Stimulated activated CD4-positive, alpha-beta T cell treated with anti-CD3 and anti-CD28 coated beads, Interleukin-2, amount 100 ng/mL, for 4 hours (primary cell): Measurements from ENCODE around the gene EPB41L2.

Source experiments
- DNase-seq: peaks from one replicate; pipeline ENCODE4 v3.0.0-alpha.2; 2020; ENCODE audit warnings: low read depth

The EPB41L2 gene

DNA sequence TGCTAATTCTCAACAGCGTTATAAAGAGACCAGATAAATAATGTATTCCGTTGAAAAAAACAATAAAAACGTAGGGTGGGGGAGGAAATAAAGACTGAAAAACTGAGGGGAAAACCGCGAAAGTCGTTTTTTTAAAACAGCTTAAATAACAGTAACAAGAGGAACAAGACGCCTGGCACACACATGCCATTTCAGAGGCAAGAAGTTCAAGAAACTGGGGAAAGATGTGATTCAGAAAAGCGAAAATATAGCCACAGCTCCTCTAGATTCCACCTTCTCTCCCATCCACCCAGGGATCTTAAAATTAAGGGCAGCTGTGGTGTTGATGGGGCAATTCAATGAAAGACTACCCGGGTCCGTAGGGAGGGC lies 1.3 kb downstream of the EPB41L2 start:
- DNase-seq: no peak

DNA sequence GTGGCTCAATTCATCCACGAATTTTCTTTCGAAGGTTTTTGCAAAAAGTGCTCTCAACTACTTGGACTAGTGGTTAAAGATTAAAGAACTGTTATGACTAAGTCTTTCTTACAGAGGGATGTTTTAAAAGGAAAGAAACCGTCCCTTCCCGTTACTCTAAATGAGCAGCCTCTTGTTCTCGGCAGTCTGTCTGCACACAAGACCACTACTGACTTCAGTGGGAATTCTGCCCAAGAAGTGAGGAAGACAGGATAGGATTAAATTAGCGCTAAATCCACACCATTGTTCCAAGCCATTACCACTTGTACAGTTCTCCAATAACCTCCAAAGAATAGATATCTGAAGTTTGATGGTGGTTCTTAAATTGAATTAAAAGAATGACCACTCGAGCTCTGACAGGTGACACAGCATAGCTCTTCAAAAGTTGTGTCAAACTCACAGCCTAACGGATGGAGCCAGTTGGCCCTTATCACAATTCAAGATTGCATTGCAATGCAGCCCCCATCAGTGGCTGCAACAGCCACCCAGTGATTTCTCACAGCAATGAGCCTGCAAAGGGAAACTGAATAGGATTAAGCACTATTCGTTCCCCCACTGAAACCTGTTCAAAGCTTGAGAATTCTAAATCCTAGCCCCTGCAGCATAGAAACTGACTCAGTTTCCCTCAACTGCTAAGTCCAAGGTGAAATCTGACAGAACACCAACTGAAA lies 1.8 kb downstream of the EPB41L2 start:
- no peak for DNase-seq

DNA sequence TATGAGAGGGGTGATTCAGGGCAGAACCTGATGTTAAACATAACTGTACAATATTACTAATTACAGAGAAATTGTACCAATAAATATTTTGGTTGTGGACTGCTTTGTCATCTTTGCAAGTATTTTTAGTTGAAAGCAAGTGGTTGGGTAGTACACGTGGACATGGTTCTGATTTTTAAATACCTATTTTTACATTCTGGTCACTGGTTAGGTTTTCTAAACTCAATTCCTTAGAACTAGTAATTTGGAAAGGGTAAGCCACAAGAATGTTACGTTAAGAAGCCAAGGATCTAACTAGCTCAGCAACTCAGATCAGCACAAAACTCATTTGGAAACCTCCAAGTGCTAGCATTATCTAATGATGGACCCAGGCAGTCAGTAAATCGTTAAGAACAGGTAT lies 2.7 kb downstream of the EPB41L2 start:
- DNase-seq: no peak

DNA sequence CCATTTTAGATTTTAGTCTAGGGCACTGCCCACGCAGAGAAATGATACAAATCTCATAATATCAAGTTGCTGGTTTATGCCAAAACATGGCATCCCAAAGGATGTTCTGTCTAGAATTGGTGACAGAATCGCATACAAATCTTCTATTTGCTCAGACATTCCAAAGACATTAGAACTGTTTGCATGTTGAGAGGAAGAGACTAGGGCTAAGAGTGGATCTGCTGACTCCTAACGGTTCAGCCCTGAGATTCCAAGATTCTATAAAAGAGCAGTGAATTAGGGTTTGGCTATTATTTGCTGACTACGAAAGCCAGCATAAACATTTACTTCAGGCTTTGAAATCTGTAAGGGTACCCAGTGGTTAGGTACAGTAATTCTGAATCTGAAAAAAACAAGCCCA lies 3.6 kb downstream of the EPB41L2 start:
- DNase-seq: no peak

DNA sequence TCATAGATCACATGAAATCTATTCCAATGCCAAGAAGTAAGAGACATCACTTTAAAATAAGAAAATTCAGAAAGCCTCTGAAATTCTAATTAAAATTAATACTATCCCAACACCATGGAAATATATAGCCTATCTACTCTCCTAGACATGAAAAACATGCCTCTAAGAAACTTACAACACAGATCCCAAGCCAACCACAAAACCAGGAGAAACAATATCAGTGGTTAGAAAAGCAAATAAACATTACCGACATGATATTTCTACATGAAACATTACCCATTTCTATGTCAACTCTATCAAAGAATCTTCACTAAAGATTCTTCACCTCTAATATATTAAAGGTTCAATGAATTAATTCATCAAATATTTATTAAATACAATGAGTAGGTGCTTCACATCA lies 4.8 kb downstream of the EPB41L2 start:
- no peak for DNase-seq

DNA sequence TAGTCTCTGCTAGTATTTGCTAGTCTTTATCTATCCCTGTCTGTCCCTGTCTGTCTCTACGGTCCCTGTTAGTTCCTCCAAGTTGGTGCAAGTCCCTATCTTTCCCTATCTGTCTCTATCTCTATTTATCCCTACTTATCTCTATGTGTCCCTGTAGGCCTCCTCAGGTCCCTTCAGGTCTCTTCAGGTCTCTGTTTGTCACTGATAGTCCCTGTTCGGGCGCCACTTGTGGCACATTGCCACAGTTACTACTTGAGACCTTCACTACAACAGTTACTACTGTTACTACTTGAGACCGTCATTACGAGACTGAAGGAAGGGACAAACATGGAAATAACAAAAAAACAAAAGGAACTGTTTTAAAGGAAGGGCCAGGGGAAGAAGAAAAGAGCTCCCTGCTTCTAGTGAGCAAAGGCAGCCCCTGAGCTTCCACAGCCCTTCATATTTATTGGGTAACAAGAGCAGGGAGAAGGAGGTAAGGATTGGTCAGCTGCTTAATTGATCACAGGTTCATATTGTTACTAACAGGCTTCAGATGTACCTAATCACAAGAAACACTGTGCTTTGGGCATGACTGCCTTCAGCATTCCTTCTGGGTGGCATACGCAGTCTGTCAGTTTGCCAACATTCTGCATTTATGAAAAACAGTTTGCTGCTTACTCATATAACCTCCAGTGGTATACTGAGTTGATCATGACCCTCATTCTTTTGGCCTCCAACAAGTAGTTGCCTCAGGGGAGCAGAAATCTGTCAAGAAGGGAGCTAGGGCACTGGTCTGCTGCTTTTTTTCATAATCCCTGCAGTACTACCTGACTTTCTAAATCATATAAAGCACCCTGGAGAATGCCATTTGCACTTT lies 8.4 kb downstream of the EPB41L2 start:
- DNase-seq: no peak

DNA sequence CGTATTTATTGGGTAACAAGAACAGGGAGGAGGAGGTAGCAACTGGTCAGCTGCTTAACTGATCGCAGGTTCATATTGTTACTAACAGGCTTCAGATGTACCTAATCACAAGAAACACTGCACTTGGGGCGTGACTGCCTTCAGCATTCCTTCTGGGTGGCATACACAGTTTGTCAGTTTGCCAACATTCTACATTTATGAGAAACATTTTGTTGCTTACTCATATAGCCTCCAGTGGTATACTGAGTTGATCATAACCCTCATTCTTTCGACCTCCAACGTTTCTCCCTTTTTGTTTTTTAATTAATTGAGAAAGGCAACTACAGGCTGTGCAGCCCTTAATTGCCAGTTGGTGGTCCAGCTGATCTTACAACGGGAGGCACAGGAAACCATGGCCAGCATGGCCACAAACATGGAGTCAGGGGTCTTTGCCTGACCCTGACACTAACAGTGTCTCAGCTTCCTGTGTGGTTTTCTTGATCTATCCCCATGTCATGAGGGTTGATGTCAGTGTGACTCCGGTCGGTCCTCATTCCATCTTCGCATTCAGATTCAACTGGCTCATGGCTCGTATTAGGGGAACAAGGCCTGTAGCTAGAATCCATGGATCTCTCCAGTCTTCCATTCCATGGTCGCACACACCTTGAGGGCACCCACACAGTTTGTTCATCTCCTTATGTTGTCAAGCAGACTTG lies 9.4 kb downstream of the EPB41L2 start:
- DNase-seq: no peak

DNA sequence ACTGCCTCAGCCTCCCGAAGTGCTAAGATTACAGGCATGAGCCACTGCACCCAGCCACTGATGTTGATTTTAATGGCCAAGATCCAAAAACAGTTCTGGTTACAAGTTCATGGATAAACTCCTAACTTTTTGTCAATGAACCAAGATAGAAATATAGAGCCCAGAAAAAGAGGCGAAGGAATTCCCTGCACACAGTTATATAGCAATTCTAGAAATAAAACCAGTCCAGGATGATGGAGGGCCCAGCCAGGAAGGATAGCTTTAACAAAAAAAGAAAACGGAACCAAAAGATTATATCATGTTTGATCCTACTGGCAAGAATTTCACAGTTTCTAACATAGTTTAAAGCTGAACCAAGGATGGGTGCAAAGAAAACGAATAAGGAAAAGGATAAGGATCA lies 10.9 kb downstream of the EPB41L2 start:
- DNase-seq: no peak

DNA sequence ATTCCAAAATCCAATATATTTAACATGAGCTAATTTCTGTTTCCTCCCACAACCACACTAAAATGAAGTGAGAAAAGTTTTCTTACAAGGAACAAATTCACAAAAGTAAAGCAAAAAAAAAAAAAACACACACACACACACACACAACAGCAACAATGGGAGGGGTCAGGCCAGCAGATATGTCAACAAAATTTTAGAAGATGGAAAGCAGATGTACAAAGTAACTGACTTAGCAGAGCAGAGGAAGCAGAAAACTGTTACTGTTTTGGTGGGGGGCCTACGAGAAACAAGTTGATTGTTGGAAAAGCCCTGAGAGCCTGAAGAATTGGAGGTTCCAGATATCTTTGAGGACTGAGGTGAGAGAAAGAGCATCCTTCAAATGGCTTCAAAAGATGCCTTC lies 11.7 kb downstream of the EPB41L2 start:
- DNase-seq: no peak

DNA sequence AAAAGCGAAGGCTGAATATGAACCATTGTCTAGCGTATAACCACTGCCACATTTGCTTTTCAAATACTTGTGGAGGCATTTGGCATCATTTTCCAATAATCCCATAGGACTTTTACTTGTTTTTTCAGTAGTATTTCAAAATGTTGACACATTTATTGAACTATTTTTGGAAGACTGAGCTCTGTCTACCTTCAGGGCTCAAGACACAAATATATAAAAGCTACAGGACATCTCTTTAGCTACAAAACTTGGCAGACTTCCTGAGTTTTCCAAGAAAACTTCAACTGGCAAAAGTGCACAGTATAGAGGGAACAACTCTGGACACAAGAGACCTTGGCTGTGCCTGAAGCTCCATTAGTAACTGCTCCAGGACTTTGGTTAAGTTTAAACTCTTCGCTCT lies 13.4 kb downstream of the EPB41L2 start:
- no peak for DNase-seq

DNA sequence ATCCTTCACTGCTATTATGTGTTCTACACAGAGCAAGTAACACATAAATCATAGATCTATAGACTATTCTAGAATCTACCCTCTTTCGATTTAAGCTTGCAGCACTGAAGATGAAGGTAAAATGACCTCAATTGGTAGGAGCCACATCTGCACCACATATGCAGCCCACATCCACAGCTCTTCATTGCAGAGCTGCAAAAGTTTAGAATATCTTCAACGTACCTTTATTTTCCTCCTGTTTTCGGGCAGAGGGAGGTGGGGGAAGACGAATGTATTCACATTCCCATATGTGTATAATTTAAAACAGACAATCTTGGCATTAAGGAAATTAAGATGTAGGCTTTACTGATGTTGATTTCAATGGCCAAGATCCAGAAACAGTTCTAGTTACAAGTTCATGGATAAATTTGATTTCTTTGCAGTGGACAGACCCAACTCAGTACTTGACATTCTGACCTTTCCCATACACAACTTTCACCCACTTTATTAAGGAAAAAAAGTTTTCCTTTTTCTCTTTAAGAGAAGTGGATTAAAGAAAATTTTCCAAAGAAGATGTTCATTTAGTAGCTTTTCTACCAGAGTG lies 14.0 kb downstream of the EPB41L2 start:
- no peak for DNase-seq

DNA sequence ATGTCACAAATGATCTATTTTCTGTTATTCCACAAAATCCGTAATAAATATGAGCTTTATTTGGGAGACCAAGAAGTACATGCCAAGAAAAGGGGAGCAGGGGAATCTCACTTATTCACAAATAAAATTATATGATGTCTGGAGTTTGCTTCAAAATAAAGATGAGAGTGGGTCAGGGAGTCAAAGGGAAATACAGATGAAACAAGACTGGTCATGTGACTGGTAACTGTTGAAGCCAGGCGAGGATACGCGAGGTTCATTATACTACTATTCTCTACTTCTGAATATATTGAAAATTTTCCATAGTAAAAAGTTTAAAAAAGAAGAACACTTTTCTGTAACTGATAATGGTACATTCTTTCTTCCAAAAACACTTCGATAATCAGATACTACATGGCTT lies 14.6 kb downstream of the EPB41L2 start:
- no peak for DNase-seq

DNA sequence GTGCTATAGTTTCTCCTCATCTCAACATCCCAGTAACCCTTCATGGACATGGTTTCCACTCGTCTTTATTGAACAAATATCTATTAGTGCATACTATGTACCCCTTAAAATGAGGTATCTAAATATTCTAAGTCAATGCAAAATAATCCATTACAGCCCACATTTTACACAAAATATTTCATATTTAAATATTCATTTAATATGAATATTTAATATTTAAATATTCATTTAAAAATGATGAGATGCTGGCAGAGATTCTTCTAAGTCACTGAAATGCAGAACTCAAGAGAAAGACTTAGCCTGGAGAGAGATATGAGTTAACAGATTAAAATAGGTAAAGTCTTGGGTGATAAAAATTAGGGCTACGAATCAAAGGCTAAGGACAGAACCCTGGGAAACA lies 17.9 kb downstream of the EPB41L2 start:
- DNase-seq: no peak

DNA sequence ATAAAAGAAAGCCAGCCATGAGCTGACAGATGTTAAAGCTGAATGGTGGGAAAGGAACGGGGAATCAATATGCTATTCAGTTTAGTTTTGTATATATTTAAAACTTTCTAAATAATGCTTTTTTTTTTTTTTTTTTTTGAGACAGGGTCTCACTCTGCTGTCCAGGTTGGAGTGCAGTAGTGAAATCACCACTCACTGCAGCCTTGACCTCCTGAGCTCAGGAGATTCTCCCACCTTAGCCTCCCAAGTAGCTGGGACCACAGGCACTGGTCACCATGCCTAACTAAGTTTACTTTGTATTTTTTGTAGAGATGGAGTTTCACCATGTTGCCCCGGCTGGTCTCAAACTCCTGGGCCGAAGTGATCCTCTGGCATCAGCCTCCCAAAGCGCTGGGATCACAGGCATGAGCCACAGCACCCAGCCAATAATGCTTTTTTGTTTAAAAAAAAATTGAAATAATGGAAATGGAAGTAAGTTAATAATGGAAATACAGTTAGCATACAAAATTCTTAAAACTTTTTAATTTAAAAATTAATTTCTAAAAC lies 19.1 kb downstream of the EPB41L2 start:
- DNase-seq: no peak

DNA sequence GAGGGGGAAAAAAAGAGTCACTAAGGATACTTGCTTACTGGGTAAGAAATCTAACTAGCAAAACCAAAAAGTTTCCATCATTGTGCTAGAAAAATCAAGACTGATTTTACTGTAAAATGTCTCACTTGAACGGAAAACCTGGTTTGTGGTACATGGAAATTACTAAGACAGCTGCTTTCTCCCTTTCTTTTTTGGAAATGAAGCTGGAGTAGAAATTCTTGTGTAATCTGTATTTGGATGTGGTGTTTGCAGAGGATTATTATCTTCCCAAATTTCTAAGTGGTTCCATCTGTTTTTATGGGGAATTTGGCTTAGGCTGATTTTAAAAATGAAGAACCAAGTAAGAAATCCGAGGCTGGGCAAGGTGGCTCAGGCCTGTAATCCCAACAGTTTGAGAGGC lies 20.4 kb downstream of the EPB41L2 start:
- DNase-seq: no peak

DNA sequence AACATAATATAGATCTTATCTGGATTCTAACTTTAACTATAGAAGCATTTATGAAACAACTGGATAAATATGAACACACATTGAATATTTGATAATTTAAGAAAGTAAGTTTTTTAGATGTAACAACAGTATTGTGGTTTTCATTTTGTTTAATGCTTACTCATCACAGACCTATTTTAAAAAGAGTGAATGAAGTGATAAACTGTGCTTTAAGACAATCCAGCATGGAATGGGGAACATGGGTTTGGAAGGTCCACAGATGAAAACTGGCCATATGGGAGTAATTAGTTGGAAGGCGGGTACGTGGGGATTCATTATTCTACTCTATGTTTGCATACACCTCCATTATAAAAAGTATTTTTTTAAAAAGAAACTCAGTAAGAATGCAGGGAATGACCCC lies 21.2 kb downstream of the EPB41L2 start:
- no peak for DNase-seq

DNA sequence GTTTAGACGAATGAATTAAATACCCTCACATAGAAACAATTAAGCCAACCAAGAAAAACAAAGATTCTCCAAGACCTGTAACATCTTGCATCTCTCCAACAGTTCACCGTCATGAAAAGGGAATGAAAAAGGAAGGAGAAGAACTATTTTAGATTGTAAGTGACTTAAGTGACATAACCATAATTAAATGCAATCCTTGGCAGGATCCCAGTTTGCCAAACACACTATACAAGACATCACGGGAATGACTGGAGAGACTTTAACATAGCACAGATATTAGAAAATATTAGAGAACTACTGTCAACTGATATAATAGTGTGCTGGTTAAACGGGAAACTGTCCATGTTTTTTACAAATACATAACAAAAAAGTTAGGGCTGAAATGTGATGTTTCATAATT lies 22.2 kb downstream of the EPB41L2 start:
- no peak for DNase-seq

DNA sequence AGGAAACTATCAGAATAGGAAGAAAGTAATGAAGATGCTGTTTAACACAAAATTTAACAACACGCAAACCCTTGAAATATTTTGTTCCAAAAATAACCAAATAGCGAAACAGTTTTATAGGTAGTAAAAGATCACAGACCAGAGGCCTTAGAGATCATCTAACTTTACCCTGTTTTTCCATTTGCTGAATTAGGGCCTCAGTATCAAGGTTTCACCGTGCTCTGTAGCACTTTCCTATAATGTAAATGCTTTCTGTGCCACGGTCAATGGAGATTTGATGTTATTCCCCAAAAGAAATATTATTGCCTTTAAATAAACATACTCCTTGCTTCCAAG lies 23.7 kb downstream of the EPB41L2 start:
- no peak for DNase-seq

DNA sequence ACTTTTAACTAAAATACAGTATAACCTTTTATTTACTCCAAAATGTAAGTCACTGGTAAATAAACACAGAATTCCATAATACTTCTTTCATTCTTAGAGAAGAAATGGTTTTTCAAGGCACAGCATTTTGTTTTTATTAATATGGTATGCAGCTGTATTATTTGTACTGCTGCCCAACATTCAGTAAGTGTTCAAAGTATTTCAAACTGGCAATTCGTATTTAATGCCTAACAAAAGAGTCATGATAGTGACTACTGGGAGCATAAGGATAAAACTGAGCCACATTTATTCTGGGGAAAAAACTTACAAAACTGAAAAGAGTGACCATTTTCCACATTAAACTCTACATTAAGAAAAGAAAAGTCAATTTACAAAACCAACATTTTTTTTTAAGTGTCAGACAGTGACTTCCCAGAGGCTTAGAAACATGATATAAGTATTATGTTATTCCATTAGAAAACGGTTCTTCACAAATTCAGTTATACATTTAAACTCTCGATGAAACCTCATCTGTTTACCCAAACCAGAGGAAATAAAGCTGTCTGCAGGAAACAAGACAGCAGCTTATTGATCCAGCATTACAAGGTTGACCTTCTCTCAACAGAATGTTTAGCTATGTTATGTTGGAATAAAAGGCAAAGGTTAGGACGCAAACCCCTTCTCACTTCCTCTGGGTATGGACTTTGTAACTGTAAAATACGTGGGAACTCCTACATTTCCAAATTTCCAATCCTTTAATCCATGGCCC lies 24.3 kb downstream of the EPB41L2 start:
- DNase-seq: no peak

DNA sequence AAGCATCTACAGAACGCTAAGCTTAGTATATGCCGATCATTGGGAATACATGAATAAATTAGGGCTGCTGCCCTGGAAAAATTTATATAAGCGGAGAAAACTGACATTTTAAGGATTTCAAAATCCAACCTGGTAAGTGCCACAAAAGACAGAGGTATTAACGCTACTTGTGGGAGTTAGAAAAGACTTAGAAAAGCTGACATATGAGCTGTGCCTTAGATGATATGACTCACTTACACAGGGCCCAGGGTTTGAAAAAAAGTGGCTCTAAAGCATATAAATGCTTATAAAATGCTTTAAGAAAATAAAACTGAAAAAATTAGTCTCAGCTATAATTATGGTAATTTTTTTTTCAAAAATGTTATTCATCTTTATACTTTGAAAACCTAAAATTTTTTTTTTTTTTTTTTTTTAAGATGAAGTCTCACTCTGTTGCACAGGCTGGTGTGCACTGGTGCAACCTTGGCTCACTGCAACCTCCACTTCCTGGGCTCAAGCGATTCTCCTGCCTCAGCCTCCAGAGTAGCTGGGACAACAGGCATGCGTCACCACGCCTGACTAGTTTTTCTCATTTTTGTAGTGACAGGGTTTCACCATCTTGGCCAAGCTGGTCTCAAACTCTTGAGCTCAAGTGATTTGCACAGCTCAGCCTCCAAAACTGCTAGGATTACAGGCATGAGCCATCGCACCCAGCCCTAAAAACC lies 25.7 kb downstream of the EPB41L2 start:
- DNase-seq: no peak

DNA sequence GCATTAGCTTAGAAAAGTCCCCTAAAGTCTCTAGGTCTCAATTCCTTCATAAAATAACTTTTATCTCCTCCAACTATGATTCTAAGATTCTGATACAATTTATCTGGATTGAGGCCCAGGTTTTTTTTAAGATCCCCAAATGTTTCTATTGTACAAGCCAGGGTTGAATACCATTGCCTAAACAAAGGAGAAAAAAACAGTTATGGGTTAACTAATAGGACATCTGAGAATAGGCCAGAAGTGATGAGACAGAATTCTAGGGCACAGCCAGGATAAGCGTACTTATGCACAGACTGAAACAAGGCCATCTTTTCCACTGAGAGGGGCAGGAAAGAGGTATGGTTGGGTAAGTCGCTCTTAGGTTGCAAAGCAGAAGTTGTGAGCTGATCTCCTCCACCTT lies 26.4 kb downstream of the EPB41L2 start:
- DNase-seq: no peak
